Measurements from ENCODE around the gene DLG2. TPM values are rescaled to one million over a fixed set of nuclear protein-coding genes. Genes with fewer than 3 reads are reported as not detected.

DLG2 gene
- total and polyA plus RNA-seq, 2 donors, result 3.4 to 42.4 TPM

GRCh38 chr11:83881428-83881827 is 1745.7 kb downstream of the DLG2 start:
- 94% methylated on average over 1 of the region's 1 CpG for whole genome bisulfite sequencing

GRCh38 chr11:83871054-83871453 is 1756.1 kb downstream of the DLG2 start:
- Histone ChIP-seq H3K27ac (ENCODE audit: low read depth) (no peak overlapping the region), H3K4me1 (ENCODE audit: insufficient read depth) (no peaks in the 10 kb centered on the region), H3K36me3 (ENCODE audit: insufficient read depth) (no peaks in the 10 kb centered on the region), H3K4me3 (ENCODE audit: low read depth, low read length) (no peak overlapping the region)
- DNase-seq (ENCODE audit: extremely low spot score), result no peak

More at GRCh38 chr11:83881428-83881827, 1745.7 kb downstream of the DLG2 start:
- H3K27ac ChIP-seq (ENCODE audit: low read depth), result no peak overlapping the region
- no peaks in the 10 kb centered on the region for H3K36me3 ChIP-seq (ENCODE audit: insufficient read depth)
- DNase-seq (ENCODE audit: extremely low spot score), result no peak
- H3K4me3 ChIP-seq (ENCODE audit: low read depth, low read length), result no peak overlapping the region
- no peaks in the 10 kb centered on the region for H3K4me1 ChIP-seq (ENCODE audit: insufficient read depth)

GRCh38 chr11:83866655-83867054 is 1760.5 kb downstream of the DLG2 start:
- 91% methylated on average over 5 of the region's 5 CpGs for WGBS
- Histone ChIP-seq H3K27ac (ENCODE audit: low read depth) (no peak overlapping the region), H3K4me3 (ENCODE audit: low read depth, low read length) (no peak overlapping the region), H3K36me3 (ENCODE audit: insufficient read depth) (no peaks in the 10 kb centered on the region), H3K4me1 (ENCODE audit: insufficient read depth) (no peaks in the 10 kb centered on the region)
- no peak for DNase-seq (ENCODE audit: extremely low spot score)

GRCh38 chr11:83865636-83866461 is 1761.3 kb downstream of the DLG2 start:
- Histone ChIP-seq H3K36me3 (ENCODE audit: insufficient read depth) (no peaks in the 10 kb centered on the region), H3K27ac (ENCODE audit: low read depth) (no peak overlapping the region), H3K4me1 (ENCODE audit: insufficient read depth) (no peaks in the 10 kb centered on the region), H3K4me3 (ENCODE audit: low read depth, low read length) (no peak overlapping the region)
- no peak for DNase-seq (ENCODE audit: extremely low spot score)
- WGBS, result 75% methylated on average over 4 of the region's 4 CpGs

GRCh38 chr11:83864412-83865057 is 1762.6 kb downstream of the DLG2 start:
- DNase-seq (ENCODE audit: extremely low spot score), result peak; percentile 37
- 28% methylated on average over 4 of the region's 4 CpGs for WGBS
- H3K4me3 ChIP-seq (ENCODE audit: low read depth, low read length), result no peak overlapping the region
- no peak overlapping the region for H3K27ac ChIP-seq (ENCODE audit: low read depth)
- H3K36me3 ChIP-seq (ENCODE audit: insufficient read depth), result no peaks in the 10 kb centered on the region
- H3K4me1 ChIP-seq (ENCODE audit: insufficient read depth), result no peaks in the 10 kb centered on the region

- H3K36me3 ChIP-seq (ENCODE audit: insufficient read depth), result no peaks in the 10 kb centered on the region
- DNase-seq (ENCODE audit: extremely low spot score), result no peak
- no peak overlapping the region for H3K27ac ChIP-seq (ENCODE audit: low read depth)
- 49% methylated on average over 2 of the region's 2 CpGs for WGBS
- no peaks in the 10 kb centered on the region for H3K4me1 ChIP-seq (ENCODE audit: insufficient read depth)
- no peak overlapping the region for H3K4me3 ChIP-seq (ENCODE audit: low read depth, low read length)
These were observed 1763.9 kb downstream of the DLG2 start for GRCh38 chr11:83863272-83863671.

GRCh38 chr11:83862691-83863090 is 1764.5 kb downstream of the DLG2 start:
- 37% methylated on average over 1 of the region's 1 CpG for WGBS
- Histone ChIP-seq H3K4me3 (ENCODE audit: low read depth, low read length) (no peak overlapping the region), H3K36me3 (ENCODE audit: insufficient read depth) (no peaks in the 10 kb centered on the region), H3K27ac (ENCODE audit: low read depth) (no peak overlapping the region), H3K4me1 (ENCODE audit: insufficient read depth) (no peaks in the 10 kb centered on the region)
- no peak for DNase-seq (ENCODE audit: extremely low spot score)

GRCh38 chr11:83862033-83862432 is 1765.1 kb downstream of the DLG2 start:
- H3K4me1 ChIP-seq (ENCODE audit: insufficient read depth), result no peaks in the 10 kb centered on the region
- H3K36me3 ChIP-seq (ENCODE audit: insufficient read depth), result no peaks in the 10 kb centered on the region
- no peak overlapping the region for H3K27ac ChIP-seq (ENCODE audit: low read depth)
- 72% methylated on average over 3 of the region's 3 CpGs for WGBS
- H3K4me3 ChIP-seq (ENCODE audit: low read depth, low read length), result no peak overlapping the region
- no peak for DNase-seq (ENCODE audit: extremely low spot score)

- Histone ChIP-seq H3K27ac (ENCODE audit: low read depth) (no peak overlapping the region), H3K4me3 (ENCODE audit: low read depth, low read length) (no peak overlapping the region), H3K36me3 (ENCODE audit: insufficient read depth) (no peaks in the 10 kb centered on the region), H3K4me1 (ENCODE audit: insufficient read depth) (no peaks in the 10 kb centered on the region)
- 82% methylated on average over 1 of the region's 1 CpG for WGBS
- DNase-seq (ENCODE audit: extremely low spot score), result no peak
These were observed 1768.5 kb downstream of the DLG2 start for GRCh38 chr11:83858694-83859093.

- H3K36me3 ChIP-seq (ENCODE audit: insufficient read depth), result no peaks in the 10 kb centered on the region
- 96% methylated on average over 1 of the region's 1 CpG for WGBS
- DNase-seq (ENCODE audit: extremely low spot score), result no peak
These were observed 1771.9 kb downstream of the DLG2 start for GRCh38 chr11:83855237-83855636.

GRCh38 chr11:83852775-83853442 is 1774.2 kb downstream of the DLG2 start:
- H3K4me1 ChIP-seq (ENCODE audit: insufficient read depth), result no peaks in the 10 kb centered on the region
- no peaks in the 10 kb centered on the region for H3K36me3 ChIP-seq (ENCODE audit: insufficient read depth)
- H3K27ac ChIP-seq (ENCODE audit: low read depth), result no peak overlapping the region
- no peak overlapping the region for H3K4me3 ChIP-seq (ENCODE audit: low read depth, low read length)
- DNase-seq (ENCODE audit: extremely low spot score), result no peak
- 74% methylated on average over 1 of the region's 1 CpG for WGBS

More at GRCh38 chr11:83855237-83855636, 1771.9 kb downstream of the DLG2 start:
- H3K4me1 ChIP-seq (ENCODE audit: insufficient read depth), result no peaks in the 10 kb centered on the region
- H3K4me3 ChIP-seq (ENCODE audit: low read depth, low read length), result no peak overlapping the region
- H3K27ac ChIP-seq (ENCODE audit: low read depth), result no peak overlapping the region

GRCh38 chr11:83852012-83852411 is 1775.1 kb downstream of the DLG2 start:
- H3K27ac ChIP-seq (ENCODE audit: low read depth), result no peak overlapping the region
- DNase-seq (ENCODE audit: extremely low spot score), result no peak

GRCh38 chr11:83847467-83848034 is 1779.6 kb downstream of the DLG2 start:
- 91% methylated on average over 6 of the region's 6 CpGs for WGBS
- H3K4me3 ChIP-seq (ENCODE audit: low read depth, low read length), result no peak overlapping the region
- H3K27ac ChIP-seq (ENCODE audit: low read depth), result no peak overlapping the region
- no peaks in the 10 kb centered on the region for H3K36me3 ChIP-seq (ENCODE audit: insufficient read depth)
- H3K4me1 ChIP-seq (ENCODE audit: insufficient read depth), result no peaks in the 10 kb centered on the region
- no peak for DNase-seq (ENCODE audit: extremely low spot score)

More at GRCh38 chr11:83852012-83852411, 1775.1 kb downstream of the DLG2 start:
- no peaks in the 10 kb centered on the region for H3K36me3 ChIP-seq (ENCODE audit: insufficient read depth)
- H3K4me1 ChIP-seq (ENCODE audit: insufficient read depth), result no peaks in the 10 kb centered on the region
- WGBS, result 93% methylated on average over 3 of the region's 3 CpGs
- H3K4me3 ChIP-seq (ENCODE audit: low read depth, low read length), result no peak overlapping the region
